ENCODE measurements around the gene CMSS1. TPM values are rescaled to one million over a fixed set of nuclear protein-coding genes. Genes with fewer than 3 reads are reported as not detected.
A peak's percentile ranks its signal among the peaks of the same experiment; 100 is the strongest.

The CMSS1 gene
- polyA plus RNA-seq, 1 donor = 20.2 TPM

DNA sequence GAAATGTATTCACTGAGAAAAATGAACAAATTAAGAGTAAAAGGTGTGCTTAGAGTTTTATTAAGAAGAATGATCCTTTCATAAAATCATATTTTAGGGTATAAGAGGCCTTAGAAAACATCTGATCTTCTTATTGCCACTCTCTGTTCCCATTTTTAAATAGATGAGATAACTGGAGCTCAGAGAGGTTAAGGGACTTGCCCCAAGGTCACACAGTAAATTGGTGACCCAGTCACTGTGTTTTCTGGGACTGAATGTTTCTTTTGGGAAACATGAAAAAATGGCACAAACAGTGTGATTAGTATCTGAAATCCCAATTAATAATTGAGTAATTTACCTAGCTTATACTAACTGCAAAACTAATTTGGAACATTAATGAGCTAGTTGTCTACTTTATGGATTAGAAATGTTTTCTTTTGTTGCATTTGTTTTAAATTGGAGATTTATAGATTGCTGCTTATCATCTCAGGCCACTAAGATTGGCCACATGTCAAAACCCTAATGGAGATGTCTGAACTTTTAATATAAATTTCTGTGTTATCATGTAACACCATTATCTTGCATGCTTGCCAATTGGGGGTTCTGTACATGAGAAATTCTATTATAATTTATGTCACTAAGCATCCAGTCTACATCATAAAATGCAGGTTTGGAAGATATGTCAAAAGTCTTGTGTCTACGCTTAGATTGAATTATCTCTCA lies 64.9 kb downstream of the CMSS1 start:
- no peak overlapping the region for H3K4me3 ChIP-seq (ENCODE audit: low read length)
- peaks cover 12% of the 10 kb centered on the region for H3K4me1 ChIP-seq (ENCODE audit: control insufficient read depth, insufficient read depth, low read length)
- no peak overlapping the region for H3K27ac ChIP-seq (ENCODE audit: low read length)
- no peak for DNase-seq
- no CpG with 5 or more reads among the region's 1 CpG for WGBS (ENCODE audit: insufficient coverage, low lambda C conversion rate)
- no peaks in the 10 kb centered on the region for H3K27me3 ChIP-seq (ENCODE audit: control insufficient read depth, insufficient read depth, low read length)
- H3K36me3 ChIP-seq (ENCODE audit: control insufficient read depth, insufficient read depth, low read length) = no peaks in the 10 kb centered on the region
- no peaks in the 10 kb centered on the region for H3K9me3 ChIP-seq (ENCODE audit: control insufficient read depth, low read depth, low read length)

DNA sequence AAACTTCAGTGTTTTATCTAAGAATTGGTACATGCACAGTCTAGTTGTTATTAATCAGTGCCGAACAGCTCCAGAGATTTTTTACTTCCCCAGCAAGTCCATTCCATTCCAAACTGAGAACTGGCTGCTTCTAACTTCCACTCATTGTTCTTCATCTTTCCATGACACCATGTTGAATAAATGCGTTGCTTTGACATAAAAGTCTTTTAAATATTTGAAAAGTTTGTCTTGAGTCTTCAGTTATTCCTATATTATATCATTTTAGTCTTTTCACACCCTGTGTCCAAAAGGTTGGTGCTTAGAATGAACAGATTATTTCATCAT lies 65.4 kb downstream of the CMSS1 start:
- Histone ChIP-seq H3K27me3 (ENCODE audit: control insufficient read depth, insufficient read depth, low read length) (no peaks in the 10 kb centered on the region), H3K27ac (ENCODE audit: low read length) (no peak overlapping the region), H3K4me1 (ENCODE audit: control insufficient read depth, insufficient read depth, low read length) (peaks cover 12% of the 10 kb centered on the region), H3K9me3 (ENCODE audit: control insufficient read depth, low read depth, low read length) (no peaks in the 10 kb centered on the region), H3K4me3 (ENCODE audit: low read length) (no peak overlapping the region), H3K36me3 (ENCODE audit: control insufficient read depth, insufficient read depth, low read length) (no peaks in the 10 kb centered on the region)
- 83% methylated on average over 1 of the region's 2 CpGs for WGBS (ENCODE audit: insufficient coverage, low lambda C conversion rate)
- no peak for DNase-seq

DNA sequence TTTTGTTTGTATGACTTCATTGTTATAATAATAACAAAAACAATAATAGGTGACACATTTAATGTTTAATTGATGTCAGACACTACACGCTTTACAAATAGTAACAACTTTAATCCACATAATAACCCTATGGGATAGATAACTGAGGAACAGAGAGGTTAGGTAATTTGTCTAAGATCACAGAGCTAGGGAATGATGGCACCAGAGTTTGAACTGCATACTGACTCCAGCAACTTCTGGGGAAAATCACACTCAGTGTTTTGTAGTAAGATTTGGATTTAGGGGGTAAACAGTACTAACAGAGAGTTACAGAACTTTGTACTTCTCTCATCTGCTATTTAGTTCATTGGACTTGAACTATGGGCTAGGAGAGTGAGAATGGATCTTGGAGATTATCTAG lies 66.0 kb downstream of the CMSS1 start:
- no peaks in the 10 kb centered on the region for H3K9me3 ChIP-seq (ENCODE audit: control insufficient read depth, low read depth, low read length)
- peaks cover 12% of the 10 kb centered on the region for H3K4me1 ChIP-seq (ENCODE audit: control insufficient read depth, insufficient read depth, low read length)
- H3K36me3 ChIP-seq (ENCODE audit: control insufficient read depth, insufficient read depth, low read length) = no peaks in the 10 kb centered on the region
- no peaks in the 10 kb centered on the region for H3K27me3 ChIP-seq (ENCODE audit: control insufficient read depth, insufficient read depth, low read length)
- no peak overlapping the region for H3K27ac ChIP-seq (ENCODE audit: low read length)
- no peak overlapping the region for H3K4me3 ChIP-seq (ENCODE audit: low read length)
- peak in 1 of 2 donors; percentile 11 for DNase-seq
- WGBS (ENCODE audit: insufficient coverage, low lambda C conversion rate) = no CpG with 5 or more reads among the region's 1 CpG

GRCh38 chr3:99884484-99884883 lies 66.8 kb downstream of the CMSS1 start:
- no peak overlapping the region for H3K4me3 ChIP-seq (ENCODE audit: low read length)
- no peaks in the 10 kb centered on the region for H3K9me3 ChIP-seq (ENCODE audit: control insufficient read depth, low read depth, low read length)
- H3K36me3 ChIP-seq (ENCODE audit: control insufficient read depth, insufficient read depth, low read length) = no peaks in the 10 kb centered on the region
- WGBS (ENCODE audit: insufficient coverage, low lambda C conversion rate) = 20% methylated on average over 1 of the region's 2 CpGs
- H3K4me1 ChIP-seq (ENCODE audit: control insufficient read depth, insufficient read depth, low read length) = peaks cover 12% of the 10 kb centered on the region
- no peaks in the 10 kb centered on the region for H3K27me3 ChIP-seq (ENCODE audit: control insufficient read depth, insufficient read depth, low read length)
- DNase-seq = peak in 1 of 2 donors; percentile 24
- H3K27ac ChIP-seq (ENCODE audit: low read length) = no peak overlapping the region

DNA sequence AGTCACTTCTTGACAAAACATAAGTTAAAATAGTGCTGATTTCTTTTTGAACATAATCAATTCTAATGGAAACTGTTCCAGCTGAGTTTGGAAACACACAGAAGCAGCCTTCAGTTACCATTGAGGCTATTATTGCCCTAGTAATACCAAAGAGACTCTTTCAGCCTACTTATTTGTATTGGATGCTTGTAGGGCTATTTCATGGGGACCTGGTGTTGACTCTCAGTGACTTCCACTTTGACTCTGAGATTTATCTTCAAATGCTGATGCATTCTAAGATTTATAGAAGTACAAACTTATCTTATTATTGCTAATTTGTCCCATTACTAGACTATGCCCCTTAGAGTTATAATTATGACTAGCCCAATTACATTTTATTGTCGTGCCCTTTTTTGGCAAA lies 67.4 kb downstream of the CMSS1 start:
- H3K27ac ChIP-seq (ENCODE audit: low read length) = no peak overlapping the region
- H3K27me3 ChIP-seq (ENCODE audit: control insufficient read depth, insufficient read depth, low read length) = no peaks in the 10 kb centered on the region
- H3K4me1 ChIP-seq (ENCODE audit: control insufficient read depth, insufficient read depth, low read length) = peaks cover 12% of the 10 kb centered on the region
- WGBS (ENCODE audit: insufficient coverage, low lambda C conversion rate) = 80% methylated on average over 1 of the region's 1 CpG
- no peak for DNase-seq
- H3K36me3 ChIP-seq (ENCODE audit: control insufficient read depth, insufficient read depth, low read length) = no peaks in the 10 kb centered on the region
- H3K4me3 ChIP-seq (ENCODE audit: low read length) = no peak overlapping the region
- H3K9me3 ChIP-seq (ENCODE audit: control insufficient read depth, low read depth, low read length) = no peaks in the 10 kb centered on the region

DNA sequence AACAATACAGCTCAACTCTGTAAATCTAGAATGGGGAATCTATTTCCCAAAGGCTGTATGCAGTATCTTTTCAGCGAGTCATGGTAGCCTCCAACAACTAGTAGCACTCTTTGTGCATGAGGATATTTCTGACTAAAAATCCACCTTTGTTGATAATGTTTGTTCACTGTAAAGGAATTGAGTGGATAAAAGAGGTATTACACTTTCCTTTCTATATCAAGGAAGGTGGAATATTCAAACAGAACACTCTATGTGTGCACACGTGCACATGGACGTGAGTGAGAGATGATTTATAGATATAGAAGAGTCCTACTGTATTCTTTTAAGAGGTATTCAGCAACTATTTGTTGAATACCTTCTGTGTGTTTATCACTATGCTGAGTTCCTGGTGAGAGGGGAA lies 68.2 kb downstream of the CMSS1 start:
- Histone ChIP-seq H3K4me3 (ENCODE audit: low read length) (no peak overlapping the region), H3K36me3 (ENCODE audit: control insufficient read depth, insufficient read depth, low read length) (no peaks in the 10 kb centered on the region), H3K27ac (ENCODE audit: low read length) (no peak overlapping the region), H3K4me1 (ENCODE audit: control insufficient read depth, insufficient read depth, low read length) (peaks cover 12% of the 10 kb centered on the region), H3K9me3 (ENCODE audit: control insufficient read depth, low read depth, low read length) (no peaks in the 10 kb centered on the region), H3K27me3 (ENCODE audit: control insufficient read depth, insufficient read depth, low read length) (no peaks in the 10 kb centered on the region)
- WGBS (ENCODE audit: insufficient coverage, low lambda C conversion rate) = 100% methylated on average over 1 of the region's 3 CpGs
- no peak for DNase-seq

DNA sequence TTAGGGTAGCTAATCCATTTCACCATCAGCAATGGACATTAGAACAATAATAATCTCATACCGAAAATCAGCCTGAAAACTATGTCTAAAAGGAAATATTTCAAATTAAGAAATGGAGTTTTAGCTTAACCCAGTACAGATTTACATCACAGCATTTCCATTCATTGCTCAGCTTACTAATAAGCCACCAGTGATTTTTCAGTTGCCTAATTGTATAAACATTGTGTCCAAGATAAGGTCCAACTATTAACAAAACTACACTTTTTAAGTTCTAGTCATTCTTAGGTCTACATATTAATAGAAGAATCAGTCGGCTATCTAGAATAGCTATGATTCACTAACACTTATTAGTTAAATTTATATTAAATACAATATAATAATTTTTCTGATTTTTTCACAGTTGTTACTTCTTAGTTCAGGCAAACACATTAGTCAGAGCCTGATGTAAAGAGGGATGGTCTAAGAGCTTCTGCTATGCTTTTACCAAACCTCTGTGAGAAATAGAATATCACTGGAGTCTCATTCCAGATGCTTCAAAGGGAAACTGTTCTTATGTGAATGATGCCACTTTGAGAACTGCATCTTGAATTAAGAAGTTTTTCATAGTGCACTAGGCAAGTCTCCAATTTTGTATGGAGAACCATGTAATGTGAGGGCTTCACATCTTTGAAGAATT lies 74.1 kb downstream of the CMSS1 start:
- H3K4me3 ChIP-seq (ENCODE audit: low read length) = no peak overlapping the region
- DNase-seq = no peak
- no peaks in the 10 kb centered on the region for H3K36me3 ChIP-seq (ENCODE audit: control insufficient read depth, insufficient read depth, low read length)
- H3K27ac ChIP-seq (ENCODE audit: low read length) = no peak overlapping the region
- no peaks in the 10 kb centered on the region for H3K9me3 ChIP-seq (ENCODE audit: control insufficient read depth, low read depth, low read length)
- H3K27me3 ChIP-seq (ENCODE audit: control insufficient read depth, insufficient read depth, low read length) = no peaks in the 10 kb centered on the region
- H3K4me1 ChIP-seq (ENCODE audit: control insufficient read depth, insufficient read depth, low read length) = no peaks in the 10 kb centered on the region
- no CpG with 5 or more reads among the region's 2 CpGs for WGBS (ENCODE audit: insufficient coverage, low lambda C conversion rate)

GRCh38 chr3:99892332-99892731 lies 74.7 kb downstream of the CMSS1 start:
- DNase-seq = no peak
- H3K36me3 ChIP-seq (ENCODE audit: control insufficient read depth, insufficient read depth, low read length) = no peaks in the 10 kb centered on the region
- H3K9me3 ChIP-seq (ENCODE audit: control insufficient read depth, low read depth, low read length) = no peaks in the 10 kb centered on the region
- no peak overlapping the region for H3K27ac ChIP-seq (ENCODE audit: low read length)
- no peaks in the 10 kb centered on the region for H3K4me1 ChIP-seq (ENCODE audit: control insufficient read depth, insufficient read depth, low read length)
- no peaks in the 10 kb centered on the region for H3K27me3 ChIP-seq (ENCODE audit: control insufficient read depth, insufficient read depth, low read length)
- H3K4me3 ChIP-seq (ENCODE audit: low read length) = no peak overlapping the region

GRCh38 chr3:99895131-99895696 lies 77.6 kb downstream of the CMSS1 start:
- DNase-seq = no peak
- Histone ChIP-seq H3K36me3 (ENCODE audit: control insufficient read depth, insufficient read depth, low read length) (no peaks in the 10 kb centered on the region), H3K27me3 (ENCODE audit: control insufficient read depth, insufficient read depth, low read length) (no peaks in the 10 kb centered on the region), H3K27ac (ENCODE audit: low read length) (no peak overlapping the region), H3K4me1 (ENCODE audit: control insufficient read depth, insufficient read depth, low read length) (no peaks in the 10 kb centered on the region), H3K9me3 (ENCODE audit: control insufficient read depth, low read depth, low read length) (no peaks in the 10 kb centered on the region), H3K4me3 (ENCODE audit: low read length) (no peak overlapping the region)
- 93% methylated on average over 2 of the region's 3 CpGs for WGBS (ENCODE audit: insufficient coverage, low lambda C conversion rate)

- DNase-seq = peak in 1 of 2 donors; percentile 31
- no peaks in the 10 kb centered on the region for H3K27me3 ChIP-seq (ENCODE audit: control insufficient read depth, insufficient read depth, low read length)
- H3K9me3 ChIP-seq (ENCODE audit: control insufficient read depth, low read depth, low read length) = no peaks in the 10 kb centered on the region
- no peak overlapping the region for H3K4me3 ChIP-seq (ENCODE audit: low read length)
- no peaks in the 10 kb centered on the region for H3K36me3 ChIP-seq (ENCODE audit: control insufficient read depth, insufficient read depth, low read length)
- WGBS (ENCODE audit: insufficient coverage, low lambda C conversion rate) = 100% methylated on average over 1 of the region's 2 CpGs
- H3K27ac ChIP-seq (ENCODE audit: low read length) = peak overlapping the region; percentile 18
- peaks cover 3% of the 10 kb centered on the region for H3K4me1 ChIP-seq (ENCODE audit: control insufficient read depth, insufficient read depth, low read length)
Measured at GRCh38 chr3:99895703-99896441, 78.2 kb downstream of the CMSS1 start.
